HG02642 (cell line): Measurements from ENCODE around the gene DHRS12.
A peak's percentile ranks its signal among the peaks of the same experiment; 100 is the strongest.

ENCODE experiments used
- ATAC-seq: cut with Tn5 transposase; IDR thresholded peaks from one replicate; pipeline ENCODE4 v1.9.1; 2021; ENCODE audit warnings: mild to moderate bottlenecking; ENCODE audit not compliant: unreplicated experiment, poor library complexity

DHRS12 gene

GRCh38 chr13:51803422-51804294, at the start of gene DHRS12:
Gene DHRS12 (minus strand): TSS chr13:51804163. CDS start chr13:51799659, 4,504 bp downstream.
- peak; percentile 94 for ATAC-seq

GRCh38 chr13:51849145-51850101, 45.5 kb upstream of the DHRS12 start:
- no peak for ATAC-seq

GRCh38 chr13:51848674-51849073, 44.7 kb upstream of the DHRS12 start:
- ATAC-seq, result no peak

- no peak for ATAC-seq
Observed at GRCh38 chr13:51846756-51847155, 42.8 kb upstream of the DHRS12 start.

- ATAC-seq, result peak; percentile 15
Observed at GRCh38 chr13:51845574-51846318, 41.8 kb upstream of the DHRS12 start.

- peak; percentile 78 for ATAC-seq
Observed at GRCh38 chr13:51844862-51845573, 41.1 kb upstream of the DHRS12 start, which contains the start of gene TMEM272. Gene TMEM272 (minus strand): TSS chr13:51845177. CDS start chr13:51838530, 6,647 bp downstream.

GRCh38 chr13:51843529-51843928, 39.6 kb upstream of the DHRS12 start:
- no peak for ATAC-seq

GRCh38 chr13:51841732-51842131, 37.8 kb upstream of the DHRS12 start:
- ATAC-seq, result no peak

GRCh38 chr13:51840917-51841316, 37.0 kb upstream of the DHRS12 start:
- ATAC-seq, result no peak

- no peak for ATAC-seq
Observed at GRCh38 chr13:51839711-51840540, 36.0 kb upstream of the DHRS12 start.

- ATAC-seq, result no peak
Observed at GRCh38 chr13:51838240-51838846, 34.4 kb upstream of the DHRS12 start.

- no peak for ATAC-seq
Observed at GRCh38 chr13:51837016-51837415, 33.1 kb upstream of the DHRS12 start.

GRCh38 chr13:51834581-51835171, 30.7 kb upstream of the DHRS12 start:
- ATAC-seq, result no peak

GRCh38 chr13:51833980-51834379, 30.0 kb upstream of the DHRS12 start:
- no peak for ATAC-seq

GRCh38 chr13:51832471-51833152, 28.6 kb upstream of the DHRS12 start:
- ATAC-seq, result peak; percentile 78

GRCh38 chr13:51831519-51831918, 27.6 kb upstream of the DHRS12 start:
- ATAC-seq, result no peak

GRCh38 chr13:51829568-51829899, 25.6 kb upstream of the DHRS12 start:
- no peak for ATAC-seq
